Lower leg skin (tissue), 4 donors: ENCODE measurements around the gene CLTA. TPM values are rescaled to one million over a fixed set of nuclear protein-coding genes. Genes with fewer than 3 reads are reported as not detected.

ENCODE experiments used
- DNase-seq, 2 donors: peaks; one replicate each; pipeline ENCODE4 v3.0.0-alpha.2; 2019; ENCODE audit warnings: low spot score in 2 of 2
- H3K4me3 ChIP-seq: fragments of 200-600 bp; sonication (generic); 2 replicates; pipeline ENCODE4 v1.5.1; 2017; ENCODE audit warnings: mild to moderate bottlenecking, low read depth; ENCODE audit not compliant: poor library complexity, severe bottlenecking
- POLR2A ChIP-seq, 2 donors: fragments of 450-650 bp; IDR thresholded peaks; one replicate each; pipeline ENCODE4 v1.6.1; 2016 to 2017; ENCODE audit warnings: antibody characterized with exemption in 2 of 2, mild to moderate bottlenecking in 1 of 2, moderate library complexity in 1 of 2
- WGBS, 2 donors: methylation state at CpG; one replicate each; pipeline ENCODE4 v1.1.5; 2018; 5-methylcytosine and 5-hydroxymethylcytosine counted together
- intact Hi-C: fragments of 100-400 bp; cut with DNase I; formaldehyde crosslinking; loops from one replicate; pipeline ENCODE4 v1.15.0; 2023; ENCODE audit warnings: low total_unique reads
- total RNA-seq, 4 donors: library from RNA; depleted of rRNA; stranded (reverse); fragments of >200 nt; gene quantifications; one replicate each; pipeline ENCODE4 v1.1.0, GENCODE V29; 2016
- TF ChIP-seq, protein P1 (sequence below), 3 donors: fragments of 450-650 bp; IDR thresholded peaks; one replicate each; pipeline ENCODE4 v1.5.1; 2016; ENCODE audit warnings: antibody characterized with exemption in 3 of 3, mild to moderate bottlenecking in 3 of 3, moderate library complexity in 2 of 3

CLTA gene
- total RNA-seq, 4 donors from 2014 or later: 162 to 240 (median 213) TPM

DNA sequence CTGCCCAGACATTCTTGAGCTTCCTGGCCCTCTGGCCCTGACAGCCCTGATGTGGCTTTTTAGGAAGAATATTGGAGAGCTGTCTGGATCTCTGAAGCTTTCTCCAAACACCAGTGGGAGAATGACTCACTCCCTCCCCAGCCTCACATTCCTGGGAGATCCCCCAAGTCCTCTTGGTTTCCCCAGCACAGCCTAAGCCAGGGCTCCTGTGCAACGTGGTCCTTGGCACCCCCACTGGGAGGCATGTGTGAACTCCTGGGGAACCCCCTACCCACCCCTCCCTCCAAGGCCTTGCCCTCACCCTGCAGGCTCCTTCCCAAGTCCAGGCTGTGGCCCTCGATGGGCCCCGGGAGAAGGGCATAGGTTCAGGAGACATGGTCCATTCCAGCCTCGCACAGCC lies 41.5 kb upstream of the CLTA start:
- no peak for TF ChIP-seq POLR2A (IDR thresholded peaks at IDR 0.05)
- TF ChIP-seq, protein P1, sequence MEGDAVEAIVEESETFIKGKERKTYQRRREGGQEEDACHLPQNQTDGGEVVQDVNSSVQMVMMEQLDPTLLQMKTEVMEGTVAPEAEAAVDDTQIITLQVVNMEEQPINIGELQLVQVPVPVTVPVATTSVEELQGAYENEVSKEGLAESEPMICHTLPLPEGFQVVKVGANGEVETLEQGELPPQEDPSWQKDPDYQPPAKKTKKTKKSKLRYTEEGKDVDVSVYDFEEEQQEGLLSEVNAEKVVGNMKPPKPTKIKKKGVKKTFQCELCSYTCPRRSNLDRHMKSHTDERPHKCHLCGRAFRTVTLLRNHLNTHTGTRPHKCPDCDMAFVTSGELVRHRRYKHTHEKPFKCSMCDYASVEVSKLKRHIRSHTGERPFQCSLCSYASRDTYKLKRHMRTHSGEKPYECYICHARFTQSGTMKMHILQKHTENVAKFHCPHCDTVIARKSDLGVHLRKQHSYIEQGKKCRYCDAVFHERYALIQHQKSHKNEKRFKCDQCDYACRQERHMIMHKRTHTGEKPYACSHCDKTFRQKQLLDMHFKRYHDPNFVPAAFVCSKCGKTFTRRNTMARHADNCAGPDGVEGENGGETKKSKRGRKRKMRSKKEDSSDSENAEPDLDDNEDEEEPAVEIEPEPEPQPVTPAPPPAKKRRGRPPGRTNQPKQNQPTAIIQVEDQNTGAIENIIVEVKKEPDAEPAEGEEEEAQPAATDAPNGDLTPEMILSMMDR (IDR thresholded peaks at IDR 0.05): no peak
- DNase-seq: peak in 1 of 2 donors; percentile 80
- intact Hi-C loops: no loop called here

DNA sequence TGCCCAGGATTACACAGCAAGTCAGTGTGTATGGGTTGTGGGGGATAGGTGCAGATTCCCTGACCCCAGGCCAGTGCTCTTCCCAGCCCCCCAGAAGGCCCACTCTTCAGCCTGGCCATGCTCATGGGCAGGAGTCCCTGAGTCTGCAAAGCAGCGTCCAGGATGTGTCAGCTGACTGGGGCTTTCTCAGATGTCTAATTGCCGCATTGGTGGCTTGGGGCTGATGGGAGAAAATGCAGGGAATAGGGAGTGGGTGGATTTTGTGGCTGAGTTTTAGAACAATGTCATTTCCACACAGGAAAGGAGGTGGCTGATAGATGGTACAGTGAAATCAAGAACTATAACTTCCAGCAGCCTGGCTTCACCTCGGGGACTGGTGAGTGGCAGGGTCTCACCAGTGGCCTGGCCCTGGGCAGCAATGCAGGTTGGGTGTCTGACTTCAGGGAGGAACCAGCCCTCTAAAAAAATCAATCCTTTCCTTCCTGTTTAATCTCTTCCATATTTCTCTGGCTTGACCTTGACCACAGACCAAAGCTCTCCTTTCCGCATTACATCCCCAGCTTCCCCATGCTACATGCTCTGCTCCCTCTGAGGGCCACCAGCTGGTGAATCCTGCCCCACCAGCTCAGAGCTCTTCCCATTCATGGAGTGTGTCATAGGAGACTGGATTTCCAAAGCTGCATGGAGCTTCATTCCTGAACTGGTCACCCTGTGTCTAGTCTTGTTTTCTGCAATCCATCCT lies 40.0 kb upstream of the CLTA start:
- no peak for DNase-seq
- WGBS, 2 donors: 64 to 78% methylated on average over 4 of the region's 4 CpGs
- intact Hi-C loops: no loop called here
- TF ChIP-seq, protein P1 (IDR thresholded peaks at IDR 0.05): no peak
- no peak for TF ChIP-seq POLR2A (IDR thresholded peaks at IDR 0.05)
- no peak overlapping the region for H3K4me3 ChIP-seq

More for the DNA sequence above, 41.5 kb upstream of the CLTA start:
- no peak overlapping the region for H3K4me3 ChIP-seq
- 63 to 71% methylated on average over 4 of the region's 4 CpGs for WGBS, 2 donors

DNA sequence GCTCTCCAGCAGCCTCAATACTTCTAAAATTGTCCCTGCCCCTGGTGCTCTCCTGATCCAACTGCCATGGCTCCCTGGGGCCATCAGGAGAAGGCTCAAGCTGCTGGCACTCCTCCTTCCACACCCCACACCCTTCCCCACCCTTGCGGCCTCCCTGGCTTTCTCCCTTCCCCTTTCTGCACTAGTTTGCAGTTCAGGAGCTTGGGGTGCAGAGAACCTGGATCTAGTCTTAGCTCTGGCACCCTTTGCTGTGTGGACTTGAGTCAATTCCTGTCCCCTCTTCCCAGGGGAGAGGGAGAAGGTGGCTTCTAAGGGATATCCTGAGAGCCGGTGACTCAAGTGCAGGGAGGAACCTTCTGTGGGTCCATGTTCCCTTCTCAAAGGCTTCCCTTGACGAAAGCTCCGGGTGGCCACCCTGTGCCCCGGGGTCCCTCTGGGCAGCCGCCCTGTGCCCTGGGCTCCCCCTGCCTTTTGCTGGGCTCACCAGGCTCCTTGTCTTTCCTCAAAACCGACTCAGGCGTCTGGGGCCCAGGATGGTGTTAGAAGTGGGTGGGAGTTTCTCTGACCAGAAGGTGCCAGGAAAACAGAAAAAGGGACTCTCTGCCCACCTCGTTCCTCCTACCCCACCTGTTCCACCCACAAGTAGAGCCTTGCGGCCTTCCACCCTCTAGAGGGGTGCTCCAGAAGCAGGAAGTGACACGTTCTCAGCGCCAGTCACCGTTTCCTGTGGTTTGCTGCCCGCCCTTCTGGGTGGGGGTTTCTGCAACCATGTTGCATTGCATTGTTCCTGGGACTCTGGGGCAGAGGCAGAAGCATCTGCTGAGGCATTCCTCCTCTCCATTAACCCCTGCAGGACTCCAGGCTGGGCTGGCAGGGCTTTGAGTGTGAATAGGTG lies 39.2 kb upstream of the CLTA start:
- peak in 1 of 2 donors; percentile 92 for DNase-seq
- H3K4me3 ChIP-seq: no peak overlapping the region
- intact Hi-C loops: no loop called here
- WGBS, 2 donors: 74% methylated on average over 14 of the region's 14 CpGs
- no peak for TF ChIP-seq POLR2A (IDR thresholded peaks at IDR 0.05)
- TF ChIP-seq, protein P1 (IDR thresholded peaks at IDR 0.05): no peak

DNA sequence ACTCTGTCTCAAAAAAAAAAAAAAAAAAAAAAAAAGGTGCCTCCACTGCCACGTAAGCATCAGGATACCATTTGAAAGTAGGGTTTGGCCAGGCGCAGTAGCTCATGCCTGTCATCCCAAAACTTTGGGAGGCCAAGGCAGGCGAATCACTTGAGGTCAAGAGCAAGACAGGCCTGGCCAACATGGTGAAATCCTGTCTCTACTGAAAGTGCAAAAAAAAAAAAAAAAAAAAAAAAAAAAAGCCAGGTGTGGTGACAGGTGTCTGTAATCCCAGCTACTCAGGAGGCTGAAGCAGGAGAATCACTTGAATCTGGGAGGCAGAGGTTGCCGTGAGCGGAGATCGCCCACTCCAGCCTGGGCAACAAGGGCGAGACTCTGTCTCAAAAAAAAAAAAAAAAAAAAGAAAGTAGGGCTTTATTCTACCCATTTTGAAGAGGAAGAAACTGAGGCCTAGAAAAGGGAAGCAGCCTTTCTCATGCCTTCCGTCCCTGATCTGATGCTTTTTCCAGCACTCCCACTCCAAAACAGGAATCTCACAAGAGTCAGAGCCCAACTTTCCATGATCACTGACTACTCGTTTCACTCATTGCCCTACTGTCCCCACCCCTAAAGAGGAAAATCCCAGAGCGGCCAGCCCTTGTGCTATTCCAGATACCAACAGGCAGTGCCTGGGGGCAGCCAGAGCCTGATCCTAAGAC lies 37.8 kb upstream of the CLTA start:
- TF ChIP-seq, protein P1 (IDR thresholded peaks at IDR 0.05): no peak
- TF ChIP-seq POLR2A (IDR thresholded peaks at IDR 0.05): no peak
- intact Hi-C loops: no loop called here
- WGBS, 2 donors: 81 to 82% methylated on average over 10 of the region's 10 CpGs
- no peak overlapping the region for H3K4me3 ChIP-seq
- DNase-seq: no peak

DNA sequence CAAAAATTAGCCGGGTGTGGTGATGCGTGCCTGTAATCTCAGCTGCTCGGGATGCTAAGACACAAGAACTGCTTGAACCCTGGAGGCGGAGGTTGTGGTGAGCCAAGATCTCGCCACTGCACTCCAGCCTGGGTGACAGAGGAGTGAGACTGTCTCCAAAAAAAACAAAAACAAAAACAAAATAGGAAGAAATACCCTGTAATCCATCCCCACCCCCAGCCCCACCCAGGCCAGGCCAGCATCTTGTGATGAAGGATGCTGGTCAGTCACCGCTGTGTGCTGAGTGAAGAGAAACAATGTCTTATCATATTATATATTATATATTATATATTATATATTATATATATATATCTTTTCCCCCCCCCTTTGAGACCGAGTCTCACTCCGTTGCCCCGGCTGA lies 37.0 kb upstream of the CLTA start:
- no peak for DNase-seq
- intact Hi-C loops: no loop called here
- 64 to 68% methylated on average over 9 of the region's 9 CpGs for WGBS, 2 donors
- H3K4me3 ChIP-seq: no peak overlapping the region
- TF ChIP-seq, protein P1 (IDR thresholded peaks at IDR 0.05): no peak
- TF ChIP-seq POLR2A (IDR thresholded peaks at IDR 0.05): no peak
